Middle frontal gyrus (tissue), 1 donor: ENCODE results near the gene PTH.

Source experiments
- DNase-seq: peaks from one replicate; pipeline ENCODE4 v3.0.0-alpha.2; 2015; ENCODE audit warnings: low spot score; ENCODE audit errors: extremely low spot score

The PTH gene

GRCh38 chr11:13449522-13449921, 46.3 kb downstream of the PTH start:
- DNase-seq, result no peak

GRCh38 chr11:13448876-13449275, 46.9 kb downstream of the PTH start:
- no peak for DNase-seq

DNA sequence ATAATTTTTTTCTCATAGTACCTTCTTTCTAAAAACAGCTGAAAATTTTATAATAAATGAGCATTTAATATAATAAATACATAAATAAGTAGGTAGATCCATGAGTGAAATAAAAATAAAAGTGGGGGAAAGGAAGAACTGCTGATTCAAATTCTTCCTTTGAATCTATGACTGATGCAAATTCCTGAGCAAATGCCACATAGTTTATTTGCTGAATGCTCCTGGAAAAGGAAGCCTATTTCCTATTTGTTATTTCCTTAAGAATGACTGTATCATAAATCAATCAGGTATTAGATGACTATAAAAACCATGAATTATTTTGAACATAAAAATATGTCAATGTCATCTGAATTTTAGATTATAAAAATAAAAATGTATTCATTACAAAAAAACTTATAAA, 49.4 kb downstream of the PTH start:
- no peak for DNase-seq

- no peak for DNase-seq
Measured at GRCh38 chr11:13445588-13445987, 50.2 kb downstream of the PTH start.
